ENCODE data around the gene CMIP.

DNA sequence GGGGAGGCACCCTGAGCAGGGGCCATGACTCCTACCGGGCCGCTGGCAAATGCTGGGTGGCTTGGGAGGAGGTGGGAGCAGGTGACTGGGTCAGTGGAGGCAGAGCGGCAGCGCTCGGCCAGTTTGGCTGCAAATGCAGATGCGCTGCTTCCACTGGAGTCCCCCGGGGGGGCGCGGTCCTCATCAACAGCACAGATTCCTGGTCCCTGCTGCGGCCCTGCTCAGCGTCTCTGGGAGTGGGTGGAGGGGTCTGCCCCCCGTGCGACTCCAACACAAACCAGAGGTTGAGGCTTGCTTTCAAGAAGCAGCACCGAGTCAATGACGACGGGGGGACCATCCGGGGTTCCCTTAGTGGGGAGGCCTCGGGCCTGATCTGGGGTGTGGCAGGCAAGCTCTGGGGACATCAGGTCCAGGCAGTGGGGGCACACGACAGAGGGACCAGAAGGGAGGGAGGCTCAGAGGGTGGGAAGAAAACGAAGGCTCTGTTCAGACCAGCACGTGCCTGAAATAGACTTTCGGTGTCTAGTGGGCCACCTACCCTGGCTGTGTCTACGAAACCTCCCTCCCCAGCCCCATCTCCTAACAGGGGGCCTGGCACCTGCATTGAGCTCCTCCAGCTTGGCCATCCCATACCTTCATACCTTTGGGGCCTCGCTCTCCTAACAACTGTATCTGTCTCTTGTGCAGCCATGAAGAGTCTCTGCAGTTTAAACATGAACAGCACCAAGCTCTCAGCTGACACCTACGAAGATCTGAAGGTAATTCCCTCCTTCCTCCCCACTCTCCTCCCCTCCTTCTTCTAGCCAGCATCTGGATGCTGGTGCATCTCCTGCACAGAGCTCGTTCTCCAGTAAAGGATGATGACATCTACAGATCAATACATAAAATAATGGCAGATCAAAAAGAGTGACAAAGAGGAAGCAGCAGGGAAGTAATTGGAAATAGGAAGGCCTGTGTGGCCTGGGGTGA is 262.0 kb downstream of the CMIP start:
- TF ChIP-seq POLR2AphosphoS5 (IDR thresholded peaks at IDR 0.05) (no peak), EP300 (IDR thresholded peaks at IDR 0.05; ENCODE audit: low read depth) (no peak)

Measured in transverse colon (tissue), 3 donors.